Measurements from ENCODE around the gene RAB26. TPM values are rescaled to one million over a fixed set of nuclear protein-coding genes. Genes with fewer than 3 reads are reported as not detected.

The RAB26 gene
- total and polyA plus RNA-seq, 2 of the 13 experiments (the other 11 are each of a cell fraction or from before 2014, with no cell fraction given): 0.86 to 3.6 TPM

DNA sequence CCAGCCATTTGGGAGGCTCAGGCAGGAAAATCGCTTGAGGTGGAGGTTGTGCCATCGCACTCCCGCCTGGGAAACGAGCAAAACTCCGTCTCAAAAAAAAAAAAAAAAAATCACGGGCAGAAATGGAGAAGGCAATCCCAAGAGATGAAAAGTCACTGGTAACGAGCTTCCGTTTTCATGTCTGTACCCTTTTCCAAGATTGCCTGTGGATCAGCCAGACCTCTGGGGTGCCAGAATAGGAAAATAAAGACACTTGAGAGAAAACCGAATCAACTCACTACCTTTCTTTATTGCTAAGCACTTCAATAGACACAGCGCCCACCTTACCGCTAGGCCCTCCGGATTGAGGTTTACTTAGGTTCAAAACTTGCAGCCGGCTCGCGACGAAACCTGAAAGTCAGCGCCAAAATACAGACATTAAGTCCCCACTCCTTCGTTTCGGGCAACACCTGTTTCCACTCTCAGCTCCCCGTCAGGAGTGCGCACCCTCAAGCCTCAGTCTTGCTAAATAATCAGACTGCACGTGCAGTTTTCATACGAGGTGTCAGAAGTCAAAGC lies 6.2 kb downstream of the RAB26 start (continued):
- TF ChIP-seq MED8 (CRISPR knock-in tag; IDR thresholded peaks at IDR 0.05; ENCODE audit: insufficient replicate concordance): no peak
- TF ChIP-seq NFE2L2 (IDR thresholded peaks at IDR 0.05; ENCODE audit: low read length): no peak
- TF ChIP-seq ZNF564 (CRISPR knock-in tag; IDR thresholded peaks at IDR 0.05): no peak
- TF ChIP-seq KLF16 (CRISPR knock-in tag; IDR thresholded peaks at IDR 0.05): no peak
- TF ChIP-seq ZMAT3 (CRISPR knock-in tag; conservative IDR thresholded peaks at IDR 0.05): no peak
- TF ChIP-seq SMAD1 (CRISPR knock-in tag; IDR thresholded peaks at IDR 0.05; ENCODE audit: borderline replicate concordance, low read depth): no peak
- no peak; the same call in 1 of the 2 replicates for TF ChIP-seq ZNF614 (CRISPR knock-in tag; IDR thresholded peaks at IDR 0.05; ENCODE audit: borderline replicate concordance)
- TF ChIP-seq SPEN (CRISPR knock-in tag; IDR thresholded peaks at IDR 0.05; ENCODE audit: low read depth): no peak
- peak; percentile 61; the same call in 1 of the 2 replicates for TF ChIP-seq ZNF878 (CRISPR knock-in tag; IDR thresholded peaks at IDR 0.05)
- TF ChIP-seq, protein P1, sequence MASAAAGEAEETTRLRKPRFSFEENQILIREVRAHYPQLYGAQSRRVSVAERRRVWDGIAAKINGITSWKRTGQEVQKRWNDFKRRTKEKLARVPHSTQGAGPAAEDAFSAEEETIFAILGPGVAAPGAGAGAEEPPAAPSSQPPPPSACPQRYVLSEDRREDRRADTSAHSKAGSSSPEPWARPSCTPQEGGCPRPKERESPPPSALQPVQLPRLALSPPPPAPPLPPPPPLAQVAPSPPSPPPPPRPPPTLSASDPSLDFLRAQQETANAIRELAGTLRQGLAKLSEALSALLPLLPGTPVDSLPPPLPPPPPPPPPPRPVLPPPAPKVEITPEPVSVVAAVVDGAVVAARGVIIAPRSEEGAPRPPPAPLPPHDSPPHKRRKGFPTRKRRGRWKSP (CRISPR knock-in tag; IDR thresholded peaks at IDR 0.05): peak; percentile 66; the same call in 1 of the 2 replicates
- 0 out of 2 replicates have a peak, but pooled peaks have one; percentile 20 for TF ChIP-seq ZNF558 (CRISPR knock-in tag; IDR thresholded peaks at IDR 0.05; ENCODE audit: borderline replicate concordance)
- TF ChIP-seq ATAD3A (CRISPR knock-in tag; IDR thresholded peaks at IDR 0.05): no peak
- TF ChIP-seq SSRP1 (CRISPR knock-in tag; IDR thresholded peaks at IDR 0.05): 0 out of 2 replicates have a peak, but pooled peaks have one; percentile 54
- no peak for TF ChIP-seq HNF4A (CRISPR knock-in tag; IDR thresholded peaks at IDR 0.05)
- no peak for TF ChIP-seq ZNF713 (CRISPR knock-in tag; IDR thresholded peaks at IDR 0.05)
- TF ChIP-seq, protein P2, sequence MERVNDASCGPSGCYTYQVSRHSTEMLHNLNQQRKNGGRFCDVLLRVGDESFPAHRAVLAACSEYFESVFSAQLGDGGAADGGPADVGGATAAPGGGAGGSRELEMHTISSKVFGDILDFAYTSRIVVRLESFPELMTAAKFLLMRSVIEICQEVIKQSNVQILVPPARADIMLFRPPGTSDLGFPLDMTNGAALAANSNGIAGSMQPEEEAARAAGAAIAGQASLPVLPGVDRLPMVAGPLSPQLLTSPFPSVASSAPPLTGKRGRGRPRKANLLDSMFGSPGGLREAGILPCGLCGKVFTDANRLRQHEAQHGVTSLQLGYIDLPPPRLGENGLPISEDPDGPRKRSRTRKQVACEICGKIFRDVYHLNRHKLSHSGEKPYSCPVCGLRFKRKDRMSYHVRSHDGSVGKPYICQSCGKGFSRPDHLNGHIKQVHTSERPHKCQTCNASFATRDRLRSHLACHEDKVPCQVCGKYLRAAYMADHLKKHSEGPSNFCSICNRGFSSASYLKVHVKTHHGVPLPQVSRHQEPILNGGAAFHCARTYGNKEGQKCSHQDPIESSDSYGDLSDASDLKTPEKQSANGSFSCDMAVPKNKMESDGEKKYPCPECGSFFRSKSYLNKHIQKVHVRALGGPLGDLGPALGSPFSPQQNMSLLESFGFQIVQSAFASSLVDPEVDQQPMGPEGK (CRISPR knock-in tag; IDR thresholded peaks at IDR 0.05): no peak; the same call in 1 of the 2 replicates
- no peak for TF ChIP-seq ZNF34 (CRISPR knock-in tag; IDR thresholded peaks at IDR 0.05; ENCODE audit: borderline replicate concordance)
- no peak for TF ChIP-seq ZZZ3 (CRISPR knock-in tag; IDR thresholded peaks at IDR 0.05; ENCODE audit: borderline replicate concordance)
- TF ChIP-seq ZNF678 (CRISPR knock-in tag; IDR thresholded peaks at IDR 0.05): no peak
- TF ChIP-seq ZC3H4 (CRISPR knock-in tag; IDR thresholded peaks at IDR 0.05; ENCODE audit: borderline replicate concordance): peak; percentile 97
- no peak for TF ChIP-seq SATB2 (CRISPR knock-in tag; IDR thresholded peaks at IDR 0.05)
- TF ChIP-seq RAD51 (IDR thresholded peaks at IDR 0.05; ENCODE audit: borderline replicate concordance): no peak
- no peak for TF ChIP-seq SOX6 (IDR thresholded peaks at IDR 0.05)
- TF ChIP-seq SOX6 (CRISPR knock-in tag; IDR thresholded peaks at IDR 0.05): no peak
- TF ChIP-seq NFATC3 (CRISPR knock-in tag; IDR thresholded peaks at IDR 0.05): 0 out of 2 replicates have a peak, but pooled peaks have one; percentile 24
- no peak for TF ChIP-seq ZNF549 (CRISPR knock-in tag; IDR thresholded peaks at IDR 0.05)
- TF ChIP-seq RBFOX2 (IDR thresholded peaks at IDR 0.05; ENCODE audit: low read depth, low read length): peak; percentile 63
- TF ChIP-seq, protein P3, sequence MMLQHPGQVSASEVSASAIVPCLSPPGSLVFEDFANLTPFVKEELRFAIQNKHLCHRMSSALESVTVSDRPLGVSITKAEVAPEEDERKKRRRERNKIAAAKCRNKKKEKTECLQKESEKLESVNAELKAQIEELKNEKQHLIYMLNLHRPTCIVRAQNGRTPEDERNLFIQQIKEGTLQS (CRISPR knock-in tag; IDR thresholded peaks at IDR 0.05): no peak
- no peak for TF ChIP-seq HNRNPLL (IDR thresholded peaks at IDR 0.05; ENCODE audit: low read depth, low read length, poor library complexity, severe bottlenecking)
- TF ChIP-seq ZNF766 (CRISPR knock-in tag; IDR thresholded peaks at IDR 0.05; ENCODE audit: borderline replicate concordance): no peak
- TF ChIP-seq STAT5B (CRISPR knock-in tag; IDR thresholded peaks at IDR 0.05): no peak
